ENCODE data around the gene EPHA3.
"Not testable (repeated sequence)": the region's sequence is repeated elsewhere in the genome, so short reads cannot be mapped to it uniquely, and the experiment has no call there.

EPHA3 gene

DNA sequence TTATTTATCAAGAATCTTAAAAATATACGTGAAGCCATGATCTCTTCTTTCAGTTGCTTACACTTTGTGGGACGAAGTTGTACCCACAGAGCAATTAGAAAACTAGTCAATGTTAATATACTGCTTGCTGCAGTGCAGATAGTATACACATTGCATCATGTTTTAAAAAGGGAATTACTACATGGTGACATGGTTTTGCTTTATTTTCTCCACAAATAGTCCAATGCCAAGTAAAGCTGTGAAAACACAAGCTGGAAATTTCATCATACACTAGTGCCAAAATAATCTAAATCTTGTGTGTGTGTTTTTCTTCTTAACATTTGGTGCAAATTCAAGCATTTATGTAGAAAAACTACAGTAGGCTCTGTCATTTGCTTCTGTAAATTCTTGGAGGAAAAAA, 233.0 kb downstream of the EPHA3 start:
- ChIA-PET POLR2A (no interaction called here), CTCF (interaction anchor here (0.6 kb wide), 1 partner anchor 30 kb away, joined by 3 read pairs; no protein-coding TSS in a partner anchor)
- H3K36me3 ChIP-seq (ENCODE audit: control insufficient read depth in 2 of 2, insufficient read depth in 1 of 2, low read length in 2 of 2), result no peaks in the 10 kb centered on the region
- no peak overlapping the region for H3K27ac ChIP-seq (ENCODE audit: extremely low read depth, low read depth, low read length)
- no peak overlapping the region for H3K4me3 ChIP-seq (ENCODE audit: low read depth, low read length)
- TF ChIP-seq, protein P1, sequence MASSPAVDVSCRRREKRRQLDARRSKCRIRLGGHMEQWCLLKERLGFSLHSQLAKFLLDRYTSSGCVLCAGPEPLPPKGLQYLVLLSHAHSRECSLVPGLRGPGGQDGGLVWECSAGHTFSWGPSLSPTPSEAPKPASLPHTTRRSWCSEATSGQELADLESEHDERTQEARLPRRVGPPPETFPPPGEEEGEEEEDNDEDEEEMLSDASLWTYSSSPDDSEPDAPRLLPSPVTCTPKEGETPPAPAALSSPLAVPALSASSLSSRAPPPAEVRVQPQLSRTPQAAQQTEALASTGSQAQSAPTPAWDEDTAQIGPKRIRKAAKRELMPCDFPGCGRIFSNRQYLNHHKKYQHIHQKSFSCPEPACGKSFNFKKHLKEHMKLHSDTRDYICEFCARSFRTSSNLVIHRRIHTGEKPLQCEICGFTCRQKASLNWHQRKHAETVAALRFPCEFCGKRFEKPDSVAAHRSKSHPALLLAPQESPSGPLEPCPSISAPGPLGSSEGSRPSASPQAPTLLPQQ (tag by site-specific recombination; IDR thresholded peaks at IDR 0.05), result peak; percentile 23; the same call in 1 of the 2 replicates
- TF ChIP-seq KLF1 (tag by site-specific recombination; IDR thresholded peaks at IDR 0.05), result no peak
- H3K4me1 ChIP-seq (ENCODE audit: control insufficient read depth, insufficient read depth, low read length), result peaks cover 7% of the 10 kb centered on the region; the same call in 1 of the 2 replicates
- no peaks in the 10 kb centered on the region for H3K9me3 ChIP-seq (ENCODE audit: control insufficient read depth, insufficient read depth, low read depth, low read length)

DNA sequence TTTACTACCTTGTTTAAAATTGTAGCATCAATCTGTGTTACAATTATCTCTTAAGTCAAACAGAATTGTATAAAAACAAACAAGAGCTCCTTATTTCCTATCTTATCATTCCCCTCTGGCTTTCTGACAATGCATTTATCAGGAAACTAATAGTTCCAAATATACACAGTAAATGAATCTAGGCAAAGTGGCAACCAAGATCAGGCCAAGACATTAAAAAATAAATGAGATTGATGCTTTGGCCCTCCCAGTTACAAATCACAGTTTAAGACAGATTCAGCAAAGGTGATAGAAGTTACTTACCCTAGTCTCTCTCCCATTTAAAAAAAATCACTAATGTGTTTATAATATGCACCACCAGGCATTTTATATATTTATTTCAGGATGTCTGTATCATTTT, 236.7 kb downstream of the EPHA3 start:
- Histone ChIP-seq H3K27ac (ENCODE audit: extremely low read depth, low read depth, low read length) (no peak overlapping the region), H3K9me3 (ENCODE audit: control insufficient read depth, insufficient read depth, low read depth, low read length) (no peaks in the 10 kb centered on the region), H3K4me3 (ENCODE audit: low read depth, low read length) (no peak overlapping the region), H3K36me3 (ENCODE audit: control insufficient read depth in 2 of 2, insufficient read depth in 1 of 2, low read length in 2 of 2) (no peaks in the 10 kb centered on the region), H3K4me1 (ENCODE audit: control insufficient read depth, insufficient read depth, low read length) (peaks cover 7% of the 10 kb centered on the region; the same call in 1 of the 2 replicates)
- TF ChIP-seq, protein P2, sequence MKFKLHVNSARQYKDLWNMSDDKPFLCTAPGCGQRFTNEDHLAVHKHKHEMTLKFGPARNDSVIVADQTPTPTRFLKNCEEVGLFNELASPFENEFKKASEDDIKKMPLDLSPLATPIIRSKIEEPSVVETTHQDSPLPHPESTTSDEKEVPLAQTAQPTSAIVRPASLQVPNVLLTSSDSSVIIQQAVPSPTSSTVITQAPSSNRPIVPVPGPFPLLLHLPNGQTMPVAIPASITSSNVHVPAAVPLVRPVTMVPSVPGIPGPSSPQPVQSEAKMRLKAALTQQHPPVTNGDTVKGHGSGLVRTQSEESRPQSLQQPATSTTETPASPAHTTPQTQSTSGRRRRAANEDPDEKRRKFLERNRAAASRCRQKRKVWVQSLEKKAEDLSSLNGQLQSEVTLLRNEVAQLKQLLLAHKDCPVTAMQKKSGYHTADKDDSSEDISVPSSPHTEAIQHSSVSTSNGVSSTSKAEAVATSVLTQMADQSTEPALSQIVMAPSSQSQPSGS (tag by site-specific recombination; IDR thresholded peaks at IDR 0.05; ENCODE audit: low read depth), result no peak
- TF ChIP-seq ZNF10 (tag by site-specific recombination; IDR thresholded peaks at IDR 0.05) (no peak), BCL11B (tag by site-specific recombination; IDR thresholded peaks at IDR 0.05; ENCODE audit: low read depth) (no peak), HOXD13 (CRISPR knock-in tag; IDR thresholded peaks at IDR 0.05; ENCODE audit: borderline replicate concordance) (no peak), ZNF600 (tag by site-specific recombination; IDR thresholded peaks at IDR 0.05) (no peak), ZNF157 (tag by site-specific recombination; IDR thresholded peaks at IDR 0.05) (no peak), ZNF426 (tag by site-specific recombination; IDR thresholded peaks at IDR 0.05) (no peak), ZNF791 (tag by site-specific recombination; IDR thresholded peaks at IDR 0.05) (no peak), ZNF423 (tag by site-specific recombination; IDR thresholded peaks at IDR 0.05) (no peak), ZIC2 (tag by site-specific recombination; IDR thresholded peaks at IDR 0.05) (no peak), ZNF394 (tag by site-specific recombination; IDR thresholded peaks at IDR 0.05; ENCODE audit: borderline replicate concordance) (no peak)
- TF ChIP-seq, protein P3, sequence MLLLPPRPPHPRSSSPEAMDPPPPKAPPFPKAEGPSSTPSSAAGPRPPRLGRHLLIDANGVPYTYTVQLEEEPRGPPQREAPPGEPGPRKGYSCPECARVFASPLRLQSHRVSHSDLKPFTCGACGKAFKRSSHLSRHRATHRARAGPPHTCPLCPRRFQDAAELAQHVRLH (tag by site-specific recombination; IDR thresholded peaks at IDR 0.05), result no peak
- TF ChIP-seq, protein P4, sequence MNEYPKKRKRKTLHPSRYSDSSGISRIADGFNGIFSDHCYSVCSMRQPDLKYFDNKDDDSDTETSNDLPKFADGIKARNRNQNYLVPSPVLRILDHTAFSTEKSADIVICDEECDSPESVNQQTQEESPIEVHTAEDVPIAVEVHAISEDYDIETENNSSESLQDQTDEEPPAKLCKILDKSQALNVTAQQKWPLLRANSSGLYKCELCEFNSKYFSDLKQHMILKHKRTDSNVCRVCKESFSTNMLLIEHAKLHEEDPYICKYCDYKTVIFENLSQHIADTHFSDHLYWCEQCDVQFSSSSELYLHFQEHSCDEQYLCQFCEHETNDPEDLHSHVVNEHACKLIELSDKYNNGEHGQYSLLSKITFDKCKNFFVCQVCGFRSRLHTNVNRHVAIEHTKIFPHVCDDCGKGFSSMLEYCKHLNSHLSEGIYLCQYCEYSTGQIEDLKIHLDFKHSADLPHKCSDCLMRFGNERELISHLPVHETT (tag by site-specific recombination; IDR thresholded peaks at IDR 0.05), result no peak
- CTCF ChIA-PET, result no interaction called here
- POLR2A ChIA-PET, result no interaction called here

DNA sequence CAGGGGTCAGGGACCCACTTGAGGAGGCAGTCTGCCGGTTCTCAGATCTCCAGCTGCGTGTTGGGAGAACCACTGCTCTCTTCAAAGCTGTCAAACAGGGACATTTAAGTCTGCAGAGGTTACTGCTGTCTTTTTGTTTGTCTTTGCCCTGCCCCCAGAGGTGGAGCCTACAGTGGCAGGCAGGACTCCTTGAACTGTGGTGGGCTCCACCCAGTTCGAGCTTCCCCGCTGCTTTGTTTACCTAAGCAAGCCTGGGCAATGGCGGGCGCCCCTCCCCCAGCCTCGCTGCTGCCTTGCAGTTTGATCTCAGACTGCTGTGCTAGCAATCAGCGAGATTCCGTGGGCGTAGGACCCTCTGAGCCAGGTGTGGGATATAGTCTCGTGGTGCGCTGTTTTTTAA, 243.5 kb downstream of the EPHA3 start:
- H3K27ac ChIP-seq (ENCODE audit: extremely low read depth, low read depth, low read length); H3K4me3 ChIP-seq (ENCODE audit: low read depth, low read length); CTCF ChIA-PET; POLR2A ChIA-PET; H3K9me3 ChIP-seq (ENCODE audit: control insufficient read depth, insufficient read depth, low read depth, low read length); H3K36me3 ChIP-seq (ENCODE audit: control insufficient read depth in 2 of 2, insufficient read depth in 1 of 2, low read length in 2 of 2); H3K4me1 ChIP-seq (ENCODE audit: control insufficient read depth, insufficient read depth, low read length): not testable (repeated sequence)
